Measurements from ENCODE around the gene MAFB. TPM values are rescaled to one million over a fixed set of nuclear protein-coding genes. Genes with fewer than 3 reads are reported as not detected.

The MAFB gene
- total and polyA plus RNA-seq, 2 donors from 2014 or later = 10.4 to 39.6 TPM

GRCh38 chr20:40672095-40672494 lies 16.9 kb downstream of the MAFB start:
- no peak for FAIRE-seq
- Histone ChIP-seq H3K9me3 (ENCODE audit: control insufficient read depth in 2 of 3, insufficient read depth in 1 of 3, low read length in 3 of 3) (peaks cover 0 to 2% (median 0%) of the 10 kb centered on the region in 3 donors), H3K9ac (ENCODE audit: low read length in 3 of 3) (no peak overlapping the region), H3K27me3 (ENCODE audit: control insufficient read depth, insufficient read depth, low read length) (no peaks in the 10 kb centered on the region), H3K4me1 (ENCODE audit: control insufficient read depth in 2 of 3, insufficient read depth in 2 of 3, low read depth in 1 of 3, low read length in 3 of 3) (no peaks in the 10 kb centered on the region), H3K27ac (ENCODE audit: low read depth in 2 of 2, low read length in 2 of 2) (no peak overlapping the region), H3K36me3 (ENCODE audit: control insufficient read depth in 2 of 3, insufficient read depth in 3 of 3, low read length in 3 of 3) (no peaks in the 10 kb centered on the region), H3K4me3 (ENCODE audit: low read length in 3 of 3) (no peak overlapping the region)
- TF ChIP-seq CTCF (IDR thresholded peaks at IDR 0.05; ENCODE audit: borderline replicate concordance, extremely low read depth, insufficient read depth) = no peak
- DNase-seq = no peak
- intact Hi-C loops (cut with DNase I) = no loop called here

GRCh38 chr20:40670253-40670652 lies 18.8 kb downstream of the MAFB start:
- Histone ChIP-seq H3K36me3 (ENCODE audit: control insufficient read depth in 2 of 3, insufficient read depth in 3 of 3, low read length in 3 of 3) (no peaks in the 10 kb centered on the region), H3K9ac (ENCODE audit: low read length in 3 of 3) (no peak overlapping the region), H3K4me1 (ENCODE audit: control insufficient read depth in 2 of 3, insufficient read depth in 2 of 3, low read depth in 1 of 3, low read length in 3 of 3) (no peaks in the 10 kb centered on the region), H3K27me3 (ENCODE audit: control insufficient read depth, insufficient read depth, low read length) (no peaks in the 10 kb centered on the region), H3K27ac (ENCODE audit: low read depth in 2 of 2, low read length in 2 of 2) (no peak overlapping the region), H3K4me3 (ENCODE audit: low read length in 3 of 3) (no peak overlapping the region), H3K9me3 (ENCODE audit: control insufficient read depth in 2 of 3, insufficient read depth in 1 of 3, low read length in 3 of 3) (peaks cover 0 to 2% (median 0%) of the 10 kb centered on the region in 3 donors)
- DNase-seq = no peak
- intact Hi-C loops (cut with DNase I) = no loop called here
- FAIRE-seq = no peak
- TF ChIP-seq CTCF (IDR thresholded peaks at IDR 0.05; ENCODE audit: borderline replicate concordance, extremely low read depth, insufficient read depth) = no peak

GRCh38 chr20:40669692-40670091 lies 19.3 kb downstream of the MAFB start:
- Histone ChIP-seq H3K27me3 (ENCODE audit: control insufficient read depth, insufficient read depth, low read length) (no peaks in the 10 kb centered on the region), H3K27ac (ENCODE audit: low read depth in 2 of 2, low read length in 2 of 2) (no peak overlapping the region), H3K36me3 (ENCODE audit: control insufficient read depth in 2 of 3, insufficient read depth in 3 of 3, low read length in 3 of 3) (no peaks in the 10 kb centered on the region), H3K4me3 (ENCODE audit: low read length in 3 of 3) (no peak overlapping the region), H3K4me1 (ENCODE audit: control insufficient read depth in 2 of 3, insufficient read depth in 2 of 3, low read depth in 1 of 3, low read length in 3 of 3) (no peaks in the 10 kb centered on the region), H3K9me3 (ENCODE audit: control insufficient read depth in 2 of 3, insufficient read depth in 1 of 3, low read length in 3 of 3) (peaks cover 0 to 2% (median 0%) of the 10 kb centered on the region in 3 donors), H3K9ac (ENCODE audit: low read length in 3 of 3) (no peak overlapping the region)
- FAIRE-seq (no peak), DNase-seq (no peak)
- no peak for TF ChIP-seq CTCF (IDR thresholded peaks at IDR 0.05; ENCODE audit: borderline replicate concordance, extremely low read depth, insufficient read depth)
- intact Hi-C loops (cut with DNase I) = no loop called here

All from kidney (tissue), 14 donors.